UCSD-AML1 (cell line): Measurements from ENCODE around the gene CNR2.
"Not testable (repeated sequence)": the region's sequence is repeated elsewhere in the genome, so short reads cannot be mapped to it uniquely, and the experiment has no call there.

Experiments used
- DNase-seq: peaks from one replicate; lab custom pipeline; 2025; ENCODE audit not compliant: unreplicated experiment; lab: John Stamatoyannopoulos, UW

CNR2 gene

DNA sequence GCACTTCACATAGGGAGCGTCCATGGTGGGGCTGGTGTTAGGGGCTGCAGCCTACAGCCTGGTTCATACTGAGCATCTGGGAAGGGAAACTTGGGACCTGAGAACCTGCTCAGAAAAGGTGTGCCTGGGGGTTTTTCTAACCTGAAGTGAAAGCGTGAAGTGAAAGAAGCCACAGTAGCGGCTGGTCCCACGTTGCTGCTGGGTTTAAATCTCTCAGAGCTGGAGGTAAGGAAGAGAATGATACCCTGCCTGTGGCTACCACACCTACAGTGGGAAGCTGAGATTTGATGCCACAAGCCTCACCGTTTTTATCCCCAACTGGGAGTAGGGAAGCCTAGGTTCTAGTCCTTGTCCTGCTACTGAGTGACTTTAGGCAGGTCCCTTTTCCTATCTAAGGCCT is 24.1 kb downstream of the CNR2 start:
- no peak for DNase-seq

DNA sequence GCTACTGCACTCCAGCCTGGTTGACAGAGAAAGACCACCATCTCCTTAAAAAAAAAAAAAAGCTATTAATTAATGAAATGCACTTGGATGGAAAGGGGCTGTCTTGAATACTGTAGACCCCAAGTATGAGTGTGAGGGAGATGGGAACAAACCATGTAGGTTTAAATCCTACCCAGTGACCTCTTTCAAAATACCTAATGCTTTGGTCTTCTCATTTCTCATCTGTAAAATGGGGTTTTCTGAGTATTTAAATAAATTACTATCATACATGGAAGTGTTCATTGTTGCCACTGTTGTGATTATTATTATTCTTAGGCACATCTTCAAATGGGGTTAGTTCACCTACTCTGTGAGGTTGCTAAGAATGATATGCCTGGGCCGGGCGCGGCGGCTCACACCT is 27.9 kb downstream of the CNR2 start:
- DNase-seq = no peak

DNA sequence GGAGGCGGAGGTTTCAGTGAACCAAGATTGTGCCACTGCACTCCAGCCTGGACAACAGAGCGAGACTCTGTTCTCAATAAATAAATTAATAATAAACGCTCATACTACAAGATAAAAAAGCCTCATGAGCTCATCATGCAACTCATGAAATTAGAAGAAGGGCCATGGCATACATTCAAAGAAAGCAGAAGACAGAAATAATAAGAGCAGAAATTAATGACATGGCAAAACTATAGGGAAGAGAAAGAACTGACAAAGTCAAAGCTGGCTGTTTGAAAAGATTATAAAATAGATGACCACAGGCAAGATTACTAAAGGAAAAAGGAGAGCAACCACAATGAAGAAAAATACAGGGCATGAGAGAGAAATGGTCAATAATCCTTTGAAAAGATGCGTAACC is 30.4 kb downstream of the CNR2 start:
- no peak for DNase-seq

DNA sequence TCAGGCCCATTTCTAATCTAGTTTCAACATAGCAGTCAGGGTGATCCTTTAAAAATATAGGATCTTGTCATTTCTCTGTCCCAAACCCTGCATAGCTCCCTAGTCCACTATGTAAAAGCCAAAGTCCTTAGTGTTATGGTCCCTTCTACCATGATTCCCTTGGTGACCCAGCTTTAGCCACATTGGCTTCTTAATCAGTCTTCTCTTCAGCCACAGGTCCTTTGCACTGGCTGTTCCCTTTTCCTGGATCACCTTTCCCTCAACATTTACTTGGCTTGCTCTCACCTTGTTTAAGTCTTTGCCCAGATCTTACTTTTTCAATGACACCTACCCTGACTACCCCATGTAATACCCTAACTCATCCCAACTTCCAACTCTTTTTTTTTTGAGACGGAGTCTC is 33.4 kb downstream of the CNR2 start:
- no peak for DNase-seq

DNA sequence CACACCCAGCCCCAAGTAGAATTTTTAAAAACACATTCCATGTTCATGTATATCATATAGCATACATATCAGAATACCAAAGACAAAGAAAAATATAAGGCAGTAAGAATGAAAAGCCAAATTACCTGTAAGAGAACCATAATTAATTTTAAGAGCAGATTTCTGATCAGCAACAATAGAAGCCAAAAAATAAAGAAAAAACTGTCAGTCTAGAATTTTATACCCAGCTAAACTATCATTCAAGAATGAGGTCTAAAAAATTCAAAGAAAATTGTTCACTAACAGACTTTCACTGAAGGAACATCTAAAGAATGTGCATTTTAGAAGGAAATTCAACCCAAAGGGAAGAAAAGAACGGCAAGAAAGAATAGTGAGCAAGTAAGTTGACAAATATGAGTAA is 34.5 kb downstream of the CNR2 start:
- no peak for DNase-seq

DNA sequence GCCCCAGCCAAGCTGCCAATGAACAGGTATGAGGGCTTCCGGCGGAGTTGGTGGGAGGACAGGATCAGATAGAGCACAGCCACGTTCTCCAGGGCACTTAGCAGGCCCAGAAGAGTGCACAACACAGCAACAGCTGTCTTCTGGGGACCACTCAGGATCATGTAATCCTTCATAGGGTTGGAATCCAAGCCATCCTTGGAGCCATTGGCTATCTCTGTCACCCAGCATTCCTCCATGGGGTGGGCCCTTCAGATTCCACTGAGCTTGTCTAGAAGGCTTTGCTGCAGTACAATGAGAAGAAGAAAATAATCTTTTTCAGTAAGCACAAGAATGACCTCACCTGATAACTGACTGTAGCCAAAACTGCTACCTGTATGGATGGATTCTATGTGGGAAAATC is 37.8 kb downstream of the CNR2 start:
- no peak for DNase-seq

DNA sequence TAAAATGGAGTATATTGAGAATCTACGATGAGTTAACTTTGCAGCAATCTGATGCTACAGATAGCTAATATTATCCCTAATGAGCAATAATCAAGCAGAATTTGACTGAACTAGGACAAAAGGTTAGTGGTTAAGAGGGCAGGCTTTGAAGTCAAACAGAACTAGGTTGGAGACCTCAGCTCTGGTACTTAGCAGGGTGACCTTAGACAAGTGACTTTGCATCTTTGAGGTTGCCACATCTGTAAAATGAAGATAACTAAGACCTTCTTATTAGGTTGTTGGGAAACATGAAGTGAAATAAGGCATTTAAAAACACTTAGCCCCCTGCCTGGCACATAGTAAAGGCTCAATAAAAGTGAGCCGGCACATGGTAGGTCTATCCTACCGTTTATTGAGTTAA is 40.7 kb downstream of the CNR2 start:
- DNase-seq = no peak

DNA sequence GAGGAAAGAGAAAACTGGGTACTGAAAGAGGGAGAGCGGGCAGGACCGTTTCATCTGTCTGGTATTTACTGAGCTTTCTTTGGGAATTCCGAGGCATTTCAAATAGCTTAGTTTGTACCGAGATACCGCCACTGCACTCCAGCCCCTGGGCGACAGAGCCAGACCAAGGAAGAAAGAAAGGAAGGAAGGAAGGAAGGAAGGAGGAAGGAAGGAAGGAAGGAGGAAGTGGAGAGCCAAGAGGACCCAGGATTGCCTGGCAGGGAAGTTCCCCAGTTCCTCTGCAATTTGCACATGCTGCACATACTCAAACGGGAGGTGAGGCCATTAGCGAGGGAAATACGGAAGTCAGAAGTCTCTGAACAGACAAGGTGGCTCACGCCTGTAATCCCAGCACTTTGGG is 44.1 kb downstream of the CNR2 start:
- peak; percentile 25 for DNase-seq

DNA sequence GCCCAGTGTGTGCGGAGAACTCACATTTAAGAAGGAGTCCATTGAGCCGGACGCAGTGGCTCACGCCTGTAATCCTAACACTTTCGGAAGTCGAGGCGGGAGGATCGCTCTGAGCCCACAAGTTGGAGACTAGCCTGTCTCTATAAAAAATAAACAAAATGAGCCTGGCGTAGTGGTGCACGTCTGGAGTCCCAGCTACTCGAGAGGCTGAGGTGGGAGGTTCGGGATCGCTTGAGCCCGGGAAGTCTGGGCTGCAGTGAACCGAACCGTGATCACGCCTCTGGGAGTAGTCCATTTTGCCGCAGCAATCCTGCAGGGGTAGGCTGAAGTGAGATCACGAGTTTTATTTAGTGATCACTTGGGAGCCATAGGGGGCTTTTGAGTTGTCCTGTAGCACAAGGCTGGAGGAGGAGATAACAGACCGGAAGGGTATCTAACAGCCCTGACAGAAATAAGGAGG is 44.6 kb downstream of the CNR2 start:
- no peak for DNase-seq

DNA sequence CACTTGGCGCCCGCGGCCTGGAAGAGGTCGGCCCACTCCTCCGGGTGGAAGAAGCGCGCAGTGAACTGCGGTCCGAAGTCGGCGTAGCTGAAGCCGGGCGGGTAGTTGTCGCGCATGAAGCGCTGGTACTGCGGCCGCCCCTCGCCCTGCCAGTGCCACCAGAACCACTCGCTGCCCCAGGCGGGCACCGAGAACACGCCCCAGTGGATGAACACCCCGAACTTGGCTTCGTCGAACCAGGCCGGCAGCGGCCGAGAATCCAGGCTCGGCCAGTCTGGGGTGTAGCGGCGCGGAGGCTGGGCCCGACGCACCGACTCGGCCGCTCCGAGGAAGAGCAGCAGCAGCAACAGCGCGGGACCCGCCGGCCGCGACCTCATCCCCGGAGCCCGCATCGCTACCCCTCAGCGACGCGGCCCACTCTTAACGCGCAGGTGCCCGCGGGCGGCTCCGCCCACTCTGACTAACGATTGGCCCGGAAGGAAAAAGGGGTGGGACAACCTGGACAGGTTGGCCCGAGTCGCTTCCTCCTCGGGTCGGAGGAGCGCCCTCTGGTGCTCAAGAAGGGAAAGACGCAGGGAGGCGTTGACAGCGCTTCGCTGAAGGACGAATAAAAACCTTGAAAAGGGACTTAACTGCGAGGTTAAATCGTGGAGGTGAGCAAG is 45.1 kb downstream of the CNR2 start, which contains the start of gene FUCA1:
Gene FUCA1, minus strand, starts transcription at position 396 of the 662 bp plus-strand sequence. Its CDS starts 4 bp downstream, at position 392.
- DNase-seq = peak; percentile 90

DNA sequence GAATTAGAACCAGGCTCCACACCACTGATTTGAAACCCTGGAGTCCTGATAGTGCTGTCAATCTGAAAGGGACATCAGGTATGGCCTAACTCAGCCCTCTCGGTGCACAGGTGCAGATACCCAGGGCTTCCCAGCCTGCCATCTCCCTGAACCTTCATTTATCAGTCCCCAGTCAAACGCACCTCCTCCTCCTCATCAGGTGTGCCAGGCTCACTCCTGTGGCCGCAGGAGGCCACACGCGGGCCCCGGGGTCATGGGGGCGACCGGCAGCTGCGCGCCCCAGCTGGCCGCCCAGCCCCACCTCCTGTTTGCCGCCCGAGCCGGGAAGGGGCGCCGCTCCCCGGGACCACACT is 45.6 kb downstream of the CNR2 start:
- no peak for DNase-seq

DNA sequence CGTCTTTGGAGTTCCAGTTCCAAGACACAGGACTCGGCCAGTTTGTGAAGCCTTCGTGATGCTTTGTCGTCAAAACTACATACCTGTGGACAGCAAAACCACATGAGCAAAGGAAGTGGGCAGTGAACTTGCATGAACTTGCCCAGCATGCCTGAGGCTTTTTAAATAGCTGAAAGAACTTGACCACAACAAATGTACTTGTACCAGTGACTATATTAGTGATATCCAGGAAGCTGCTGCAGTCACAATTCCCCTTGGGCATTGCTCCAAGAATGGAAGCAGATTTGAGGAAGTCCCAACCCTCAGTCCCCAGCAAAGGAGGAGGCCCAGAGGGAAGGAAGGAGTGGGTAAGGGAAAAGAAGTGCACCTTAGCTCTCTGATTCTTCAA is 47.6 kb downstream of the CNR2 start:
- DNase-seq = peak; percentile 47

DNA sequence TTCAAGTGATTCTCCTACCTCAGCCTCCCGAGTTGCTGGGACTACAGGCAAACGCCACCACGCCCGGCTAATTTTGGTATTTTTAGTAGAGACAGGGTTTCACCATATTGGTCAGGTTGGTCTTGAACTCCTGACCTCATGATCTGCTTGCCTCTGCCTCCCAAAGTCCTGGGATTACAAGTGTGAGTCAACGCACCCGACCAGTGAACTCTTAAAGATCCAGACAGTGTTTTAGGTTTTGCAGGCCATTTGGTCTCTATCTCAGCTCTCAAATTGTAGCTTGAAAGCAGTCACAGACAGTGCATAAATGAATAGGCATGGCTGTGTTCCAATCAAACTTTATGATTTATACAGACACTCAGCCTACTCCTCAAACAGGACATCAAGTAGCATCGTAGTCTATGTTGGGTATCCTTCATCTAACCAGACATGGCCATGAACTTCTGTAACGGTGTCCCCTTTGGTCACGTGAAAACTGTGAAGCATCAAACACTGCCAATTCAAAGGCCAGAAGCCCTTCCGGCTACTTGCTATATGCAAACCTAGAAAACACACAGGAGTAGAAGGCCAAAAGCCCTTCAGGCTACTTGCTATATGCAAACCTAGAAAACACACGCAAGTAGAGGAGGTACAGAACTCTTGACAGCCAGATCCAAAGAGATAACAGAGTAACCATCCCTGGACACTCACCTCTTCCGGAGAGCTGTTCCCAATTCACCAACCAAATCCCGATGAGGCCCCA is 48.2 kb downstream of the CNR2 start:
- DNase-seq = no peak

DNA sequence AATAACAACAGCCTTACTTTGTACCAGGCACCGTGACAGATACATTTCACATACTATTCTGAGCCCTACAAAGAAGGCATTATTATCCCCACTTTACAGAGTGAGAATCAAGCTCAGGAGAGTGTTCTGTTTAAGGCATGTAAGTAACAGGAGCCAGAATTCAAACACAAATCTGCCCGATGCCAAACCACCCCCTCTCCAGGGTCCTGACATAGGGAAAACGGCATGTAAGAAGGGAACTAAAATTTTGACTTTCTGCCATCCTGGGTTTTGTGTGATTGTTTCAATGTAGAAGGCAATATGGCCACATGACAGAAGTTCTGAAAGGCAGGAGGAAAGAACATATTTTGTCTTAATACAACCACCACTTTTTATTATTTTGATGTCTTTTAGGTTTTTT is 50.5 kb downstream of the CNR2 start:
- no peak for DNase-seq

DNA sequence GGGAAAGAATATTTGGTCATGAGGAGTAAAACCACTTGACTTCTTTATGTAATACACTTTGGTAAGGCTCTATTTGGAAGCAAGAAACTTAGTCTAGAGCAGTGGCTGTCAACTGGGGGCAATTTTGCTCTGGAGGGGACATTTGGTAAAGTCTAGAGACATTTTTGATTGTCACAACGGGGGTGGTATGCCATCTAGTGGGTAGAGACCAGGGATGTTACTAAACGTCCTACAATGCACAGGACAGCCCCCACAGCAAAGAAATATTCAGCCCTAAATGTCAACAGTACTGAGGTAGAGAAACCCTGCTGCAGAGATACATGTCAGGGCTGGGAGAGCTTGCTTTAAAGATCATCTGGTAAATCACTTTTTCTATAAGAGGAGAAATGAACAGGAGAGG is 58.6 kb downstream of the CNR2 start:
- no peak for DNase-seq

DNA sequence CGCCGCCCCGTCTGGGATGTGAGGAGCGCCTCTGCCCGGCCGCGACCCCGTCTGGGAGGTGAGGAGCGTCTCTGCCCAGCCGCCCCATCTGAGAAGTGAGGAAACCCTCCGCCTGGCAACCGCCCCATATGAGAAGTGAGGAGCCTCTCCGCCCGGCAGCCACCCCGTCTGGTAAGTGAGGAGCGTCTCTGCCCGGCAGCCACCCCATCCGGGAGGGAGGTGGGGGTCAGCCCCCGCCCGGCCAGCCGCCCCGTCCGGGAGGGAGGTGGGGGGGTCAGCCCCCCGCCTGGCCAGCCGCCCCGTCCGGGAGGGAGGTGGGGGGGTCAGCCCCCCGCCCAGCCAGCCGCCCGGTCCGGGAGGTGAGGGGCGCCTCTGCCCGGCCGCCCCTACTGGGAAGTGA is 60.0 kb downstream of the CNR2 start:
- DNase-seq = not testable (repeated sequence)

DNA sequence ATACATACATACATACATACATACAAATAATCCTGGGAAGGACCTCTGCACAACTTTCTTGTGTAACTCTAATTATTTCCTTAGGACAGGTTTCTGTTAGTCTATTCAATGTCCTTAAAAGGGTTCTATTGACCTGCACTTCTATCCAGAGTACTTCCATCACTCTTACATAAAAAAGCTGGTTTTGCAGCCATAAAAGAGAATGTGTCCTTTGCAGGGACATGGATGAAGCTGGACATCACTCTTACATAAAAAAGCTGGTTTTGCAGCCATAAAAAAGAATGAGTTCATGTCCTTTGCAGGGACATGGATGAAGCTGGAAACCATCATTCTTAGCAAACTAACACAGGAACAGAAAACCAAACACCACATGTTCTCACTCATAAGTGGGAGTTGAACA is 61.8 kb downstream of the CNR2 start:
- not testable (repeated sequence) for DNase-seq

DNA sequence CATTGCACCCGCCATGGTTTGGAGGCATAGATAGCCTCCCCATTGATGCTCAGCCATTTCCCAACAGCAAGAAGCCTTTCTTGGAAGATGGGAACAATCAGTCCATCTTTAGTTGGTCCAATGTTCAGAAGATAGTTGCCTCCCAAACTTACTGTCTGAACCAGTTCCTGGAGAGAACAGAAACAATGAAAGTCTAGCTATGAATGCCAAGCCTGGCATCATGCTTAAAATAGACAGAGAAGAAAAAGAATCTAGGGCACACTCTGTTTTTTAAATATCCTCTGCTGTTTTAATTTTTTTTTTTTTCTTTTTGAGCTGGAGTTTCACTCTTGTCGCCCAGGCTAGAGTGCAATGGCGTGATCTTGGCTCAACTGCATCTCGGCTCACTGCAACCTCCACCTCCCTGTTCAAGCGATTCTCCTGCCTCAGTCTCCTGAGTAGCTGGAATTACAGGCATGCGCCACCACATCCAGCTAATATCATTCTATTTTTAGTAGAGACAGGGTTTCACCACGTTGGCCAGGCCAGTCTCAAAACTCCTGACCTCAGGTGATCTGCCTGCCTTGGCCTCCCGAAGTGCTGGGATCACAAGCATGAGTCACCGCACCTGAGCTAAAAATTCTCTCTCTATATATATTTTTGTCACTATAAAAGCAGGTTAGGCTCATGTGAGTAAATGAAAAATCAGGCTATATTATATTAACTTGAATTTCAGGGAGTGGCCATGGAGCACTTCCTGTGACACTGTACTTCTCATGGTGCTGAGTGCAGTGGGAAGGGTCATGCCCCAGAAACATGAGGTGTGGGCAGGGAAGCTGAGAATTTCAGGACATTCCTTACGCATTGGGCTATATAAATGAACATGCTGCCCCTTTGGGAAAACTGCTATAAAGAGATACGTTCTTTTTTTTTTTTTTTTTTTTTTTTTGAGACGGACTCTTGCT is 64.2 kb downstream of the CNR2 start:
- DNase-seq = no peak

DNA sequence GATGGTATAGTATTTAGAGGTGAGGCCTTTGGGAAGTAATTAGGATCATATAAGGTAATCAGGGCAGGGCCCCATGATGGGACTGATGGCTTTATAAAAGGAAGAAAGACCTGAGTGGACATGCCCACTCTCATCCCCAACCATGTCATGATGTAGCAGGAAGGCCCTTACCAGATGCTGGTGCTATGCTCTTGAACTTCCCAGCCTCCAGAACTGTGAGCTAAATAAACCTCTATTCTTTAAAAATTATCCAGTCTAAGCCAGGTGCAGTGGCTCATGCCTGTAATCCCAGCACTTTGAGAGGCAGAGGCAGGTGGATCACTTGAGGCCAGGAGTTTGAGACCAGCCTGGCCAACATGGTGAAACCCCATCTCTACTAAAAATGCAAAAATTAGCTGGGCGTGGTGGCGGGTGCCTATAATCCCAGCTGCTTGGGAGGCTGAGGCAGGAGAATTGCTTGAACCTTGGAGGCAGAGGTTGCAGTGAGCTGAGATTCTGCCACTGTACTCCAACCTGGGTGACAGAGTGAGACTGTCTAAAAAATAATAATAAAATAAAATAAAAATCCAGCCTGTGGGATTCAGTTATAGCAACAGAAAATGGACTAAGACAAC is 65.6 kb downstream of the CNR2 start:
- not testable (repeated sequence) for DNase-seq

DNA sequence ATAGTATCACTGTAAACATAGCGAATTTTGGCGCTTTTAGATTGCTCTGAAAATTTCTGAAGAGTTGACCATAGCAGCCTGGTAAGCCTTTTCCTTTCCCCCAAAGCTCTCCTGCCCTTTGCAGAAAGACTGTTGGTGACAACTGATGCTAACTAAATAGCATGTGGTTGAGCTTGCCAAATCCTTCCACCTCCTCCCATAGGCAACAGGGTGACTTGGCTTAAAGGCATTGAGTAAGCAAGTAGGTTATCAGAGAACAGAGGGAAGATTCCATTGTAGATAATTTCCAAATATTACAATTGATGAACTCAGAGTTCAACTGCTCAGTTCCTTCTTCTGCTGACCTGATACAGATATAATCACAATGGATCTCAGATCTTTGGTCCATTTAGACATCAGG is 68.0 kb downstream of the CNR2 start:
- no peak for DNase-seq

DNA sequence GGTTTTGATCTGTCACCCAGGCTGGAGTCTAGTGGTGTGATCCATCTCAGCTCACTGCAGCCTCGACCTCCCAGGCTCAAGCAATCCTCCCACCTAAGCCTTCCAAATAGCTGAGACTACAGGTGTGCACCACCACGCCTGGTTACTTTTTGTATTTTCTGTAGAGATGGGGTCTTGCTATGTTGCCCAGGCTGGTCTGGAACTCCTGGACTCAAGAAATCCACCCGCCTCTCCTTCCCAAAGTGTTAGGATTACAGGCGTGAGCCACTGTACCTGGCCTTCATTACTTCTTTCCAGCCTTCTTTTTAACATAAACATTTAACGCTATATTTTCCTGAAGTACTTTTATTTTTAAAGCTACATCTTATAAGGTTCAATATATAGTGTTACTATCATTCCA is 69.5 kb downstream of the CNR2 start:
- DNase-seq = no peak
